ENCODE data around the gene ARHGAP5. TPM values are rescaled to one million over a fixed set of nuclear protein-coding genes. Genes with fewer than 3 reads are reported as not detected.

ARHGAP5 gene
- total RNA-seq, 4 donors from 2014 or later = 189 to 365 (median 229) TPM

- DNase-seq = no peak
- peaks cover 36 to 37% of the 10 kb centered on the region in 2 donors for H3K36me3 ChIP-seq
- no peak overlapping the region for H3K4me3 ChIP-seq (replicated peaks in 1 of 3)
- no peak overlapping the region for H3K27ac ChIP-seq
- no peaks in the 10 kb centered on the region for H3K4me1 ChIP-seq
- H3K27me3 ChIP-seq = no peaks in the 10 kb centered on the region
- WGBS, 2 donors = 85 to 93% methylated on average over 2 of the region's 2 CpGs
- no peaks in the 10 kb centered on the region for H3K9me3 ChIP-seq
- no peak for TF ChIP-seq CTCF (IDR thresholded peaks at IDR 0.05)
- no peak for TF ChIP-seq POLR2A (IDR thresholded peaks at IDR 0.05)
- intact Hi-C loops (cut with DNase I) = no loop called here
Measured at GRCh38 chr14:32150392-32150791, 73.3 kb downstream of the ARHGAP5 start.

GRCh38 chr14:32166029-32166428 is 88.9 kb downstream of the ARHGAP5 start:
- 97% methylated on average over 2 of the region's 2 CpGs for WGBS, 2 donors
- H3K36me3 ChIP-seq = no peaks in the 10 kb centered on the region

GRCh38 chr14:32166924-32167323 is 89.8 kb downstream of the ARHGAP5 start:
- no peaks in the 10 kb centered on the region for H3K9me3 ChIP-seq
- TF ChIP-seq CTCF (IDR thresholded peaks at IDR 0.05) (no peak), POLR2A (IDR thresholded peaks at IDR 0.05) (no peak)
- 90 to 97% methylated on average over 1 of the region's 1 CpG for WGBS, 2 donors
- no peak for DNase-seq
- no peak overlapping the region for H3K27ac ChIP-seq
- no peaks in the 10 kb centered on the region for H3K4me1 ChIP-seq
- H3K27me3 ChIP-seq = no peaks in the 10 kb centered on the region
- H3K4me3 ChIP-seq (replicated peaks in 1 of 3) = no peak overlapping the region
- H3K36me3 ChIP-seq = no peaks in the 10 kb centered on the region
- intact Hi-C loops (cut with DNase I) = no loop called here

More at GRCh38 chr14:32166029-32166428, 88.9 kb downstream of the ARHGAP5 start:
- Histone ChIP-seq H3K9me3 (no peaks in the 10 kb centered on the region), H3K27ac (no peak overlapping the region), H3K27me3 (no peaks in the 10 kb centered on the region), H3K4me3 (replicated peaks in 1 of 3) (no peak overlapping the region), H3K4me1 (no peaks in the 10 kb centered on the region)
- intact Hi-C loops (cut with DNase I) = no loop called here
- no peak for TF ChIP-seq POLR2A (IDR thresholded peaks at IDR 0.05)
- TF ChIP-seq CTCF (IDR thresholded peaks at IDR 0.05) = no peak
- DNase-seq = no peak

- no peak for DNase-seq
- H3K27me3 ChIP-seq = no peaks in the 10 kb centered on the region
- no peak overlapping the region for H3K4me3 ChIP-seq (replicated peaks in 1 of 3)
- intact Hi-C loops (cut with DNase I) = no loop called here
- WGBS, 2 donors = 78 to 88% methylated on average over 3 of the region's 3 CpGs
- H3K36me3 ChIP-seq = no peaks in the 10 kb centered on the region
- H3K27ac ChIP-seq = no peak overlapping the region
- H3K4me1 ChIP-seq = no peaks in the 10 kb centered on the region
- no peaks in the 10 kb centered on the region for H3K9me3 ChIP-seq
- TF ChIP-seq CTCF (IDR thresholded peaks at IDR 0.05) = no peak
- no peak for TF ChIP-seq POLR2A (IDR thresholded peaks at IDR 0.05)
Measured at GRCh38 chr14:32167907-32168306, 90.8 kb downstream of the ARHGAP5 start.

GRCh38 chr14:32169191-32169590 is 92.1 kb downstream of the ARHGAP5 start:
- H3K9me3 ChIP-seq = no peaks in the 10 kb centered on the region
- DNase-seq = no peak
- no peak for TF ChIP-seq CTCF (IDR thresholded peaks at IDR 0.05)
- no peak for TF ChIP-seq POLR2A (IDR thresholded peaks at IDR 0.05)
- no peak overlapping the region for H3K4me3 ChIP-seq (replicated peaks in 1 of 3)
- no peak overlapping the region for H3K27ac ChIP-seq
- no peaks in the 10 kb centered on the region for H3K4me1 ChIP-seq
- intact Hi-C loops (cut with DNase I) = no loop called here
- H3K27me3 ChIP-seq = no peaks in the 10 kb centered on the region
- 88 to 89% methylated on average over 3 of the region's 3 CpGs for WGBS, 2 donors
- H3K36me3 ChIP-seq = no peaks in the 10 kb centered on the region
